Activated T-cell treated with anti-CD3 and anti-CD28 coated beads for 1 hour (primary cell): ENCODE measurements around the gene PKP4.

Source experiments
- DNase-seq: peaks from one replicate; pipeline ENCODE4 v3.0.0-alpha.2; 2020; ENCODE audit warnings: low read depth

PKP4 gene

GRCh38 chr2:158539176-158540005 is 82.6 kb downstream of the PKP4 start:
- DNase-seq, result no peak

GRCh38 chr2:158542577-158542976 is 85.8 kb downstream of the PKP4 start:
- DNase-seq, result no peak

- no peak for DNase-seq
These were observed 87.2 kb downstream of the PKP4 start for GRCh38 chr2:158543957-158544356.

- DNase-seq, result no peak
These were observed 88.2 kb downstream of the PKP4 start for GRCh38 chr2:158544998-158545397.

GRCh38 chr2:158546412-158547144 is 89.8 kb downstream of the PKP4 start:
- DNase-seq, result no peak

- no peak for DNase-seq
These were observed 96.5 kb downstream of the PKP4 start for GRCh38 chr2:158553257-158553656.

- no peak for DNase-seq
These were observed 98.2 kb downstream of the PKP4 start for GRCh38 chr2:158554996-158555395.

- no peak for DNase-seq
These were observed 99.4 kb downstream of the PKP4 start for GRCh38 chr2:158556124-158556523.

GRCh38 chr2:158557752-158558151 is 101.0 kb downstream of the PKP4 start:
- no peak for DNase-seq

GRCh38 chr2:158559252-158559651 is 102.5 kb downstream of the PKP4 start:
- DNase-seq, result no peak

GRCh38 chr2:158560259-158560658 is 103.5 kb downstream of the PKP4 start:
- DNase-seq, result no peak

GRCh38 chr2:158561054-158561453 is 104.3 kb downstream of the PKP4 start:
- DNase-seq, result no peak

GRCh38 chr2:158567208-158567607 is 110.5 kb downstream of the PKP4 start:
- no peak for DNase-seq

GRCh38 chr2:158569284-158569683 is 112.5 kb downstream of the PKP4 start:
- DNase-seq, result no peak

- DNase-seq, result no peak
These were observed 114.1 kb downstream of the PKP4 start for GRCh38 chr2:158570869-158571268.

GRCh38 chr2:158573739-158574138 is 117.0 kb downstream of the PKP4 start:
- DNase-seq, result no peak

- DNase-seq, result no peak
These were observed 118.4 kb downstream of the PKP4 start for GRCh38 chr2:158575051-158575635.

GRCh38 chr2:158577141-158577540 is 120.4 kb downstream of the PKP4 start:
- DNase-seq, result no peak

- DNase-seq, result no peak
These were observed 122.1 kb downstream of the PKP4 start for GRCh38 chr2:158578703-158579330.

- DNase-seq, result no peak
These were observed 123.2 kb downstream of the PKP4 start for GRCh38 chr2:158579928-158580327.

- DNase-seq, result no peak
These were observed 124.0 kb downstream of the PKP4 start for GRCh38 chr2:158580760-158581159.

- no peak for DNase-seq
These were observed 125.9 kb downstream of the PKP4 start for GRCh38 chr2:158582670-158583069.

- no peak for DNase-seq
These were observed 127.2 kb downstream of the PKP4 start for GRCh38 chr2:158583923-158584322.
